Activated CD8-positive, alpha-beta memory T cell treated with anti-CD3 and anti-CD28 coated beads for 36 hours (primary cell): ENCODE data around the gene MYO5C. TPM values are rescaled to one million over a fixed set of nuclear protein-coding genes. Genes with fewer than 3 reads are reported as not detected.
"Not testable (repeated sequence)": the region's sequence is repeated elsewhere in the genome, so short reads cannot be mapped to it uniquely, and the experiment has no call there.

Experiments
- CTCF ChIA-PET: fragments of 350-600 bp; sonication (Branson Sonifier 250); formaldehyde crosslinking; loops from one replicate; lab custom pipeline; 2021; ENCODE audit warnings: antibody characterized with exemption; lab: Charles Lee
- POLR2A ChIA-PET: fragments of 350-600 bp; sonication (Branson Sonifier 250); formaldehyde crosslinking; loops from one replicate; lab custom pipeline; 2021; ENCODE audit warnings: antibody characterized with exemption; lab: Charles Lee
- total RNA-seq, 2 experiments: library from RNA; stranded (reverse); gene quantifications; one replicate each; pipeline ENCODE4 v1.2.3, GENCODE V29; 2021

Gene MYO5C
- total RNA-seq, 2 experiments from 2014 or later: 0.17 to 0.23 TPM

DNA sequence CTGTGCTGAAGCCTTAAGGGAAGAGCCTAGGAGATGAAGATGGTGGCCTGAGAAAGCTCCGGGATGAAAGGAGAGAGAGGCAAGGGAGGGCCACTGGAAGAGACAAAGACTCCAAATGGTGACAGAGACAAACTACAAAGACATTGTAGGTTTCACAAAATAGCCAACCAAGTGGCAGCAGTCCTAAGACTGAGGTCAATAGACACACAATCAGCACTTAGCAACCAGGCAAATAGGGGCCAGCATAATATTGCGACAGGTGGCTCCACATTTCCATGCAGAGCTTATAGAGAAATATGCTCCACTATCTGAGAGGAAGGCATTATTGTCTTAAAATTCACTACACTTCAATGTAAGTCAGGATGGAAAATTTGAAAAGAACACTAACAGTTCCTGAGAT, 22.1 kb upstream of the MYO5C start:
- ChIA-PET POLR2A (no interaction called here), CTCF (interaction anchor here (0.7 kb wide), 1 partner anchor 67 kb away, joined by 4 read pairs; no protein-coding TSS in a partner anchor)

DNA sequence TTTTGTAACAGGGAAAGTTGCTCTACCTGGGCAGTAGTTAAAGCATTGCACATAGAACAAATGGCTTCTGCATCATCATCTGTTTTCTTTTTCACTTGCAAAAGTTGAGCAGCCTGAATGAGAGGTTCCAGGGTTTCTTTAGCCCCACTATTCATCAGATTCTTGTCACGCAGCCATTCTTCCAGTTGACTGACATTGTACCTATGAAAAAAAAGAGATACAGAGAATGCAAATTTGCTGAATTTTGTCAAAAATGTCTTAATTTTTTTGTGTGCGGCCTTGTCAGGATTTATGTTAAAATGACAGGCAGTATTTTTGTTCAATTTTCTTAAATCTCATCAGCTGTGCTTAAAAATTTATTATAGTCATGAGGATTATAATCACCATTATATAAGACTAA, 21.4 kb upstream of the MYO5C start:
- CTCF ChIA-PET: interaction anchor here (0.6 to 0.9 kb wide), 2 partner anchors 59 to 60 kb away, joined by 3 read pairs; no protein-coding TSS in a partner anchor
- POLR2A ChIA-PET: no interaction called here

DNA sequence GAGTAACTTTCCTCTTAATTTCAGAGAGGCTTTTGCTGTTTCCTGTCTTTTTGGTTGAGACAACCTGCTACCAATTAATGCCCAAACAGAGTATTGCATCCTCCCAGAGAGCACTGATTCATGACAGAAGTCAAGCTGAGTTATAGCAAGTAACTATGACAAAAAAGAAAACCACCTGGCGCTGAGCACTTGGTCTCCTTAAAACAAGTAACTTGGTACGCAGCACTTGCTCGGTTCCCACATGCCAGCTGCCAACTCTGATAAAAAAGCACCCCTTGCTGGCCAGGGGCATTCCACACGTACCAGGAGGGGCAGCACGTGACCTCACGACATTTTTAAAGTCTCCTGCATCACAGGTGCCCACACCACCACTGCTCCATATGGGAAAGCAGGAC, 13.5 kb upstream of the MYO5C start:
- ChIA-PET POLR2A (no interaction called here), CTCF (no interaction called here)

DNA sequence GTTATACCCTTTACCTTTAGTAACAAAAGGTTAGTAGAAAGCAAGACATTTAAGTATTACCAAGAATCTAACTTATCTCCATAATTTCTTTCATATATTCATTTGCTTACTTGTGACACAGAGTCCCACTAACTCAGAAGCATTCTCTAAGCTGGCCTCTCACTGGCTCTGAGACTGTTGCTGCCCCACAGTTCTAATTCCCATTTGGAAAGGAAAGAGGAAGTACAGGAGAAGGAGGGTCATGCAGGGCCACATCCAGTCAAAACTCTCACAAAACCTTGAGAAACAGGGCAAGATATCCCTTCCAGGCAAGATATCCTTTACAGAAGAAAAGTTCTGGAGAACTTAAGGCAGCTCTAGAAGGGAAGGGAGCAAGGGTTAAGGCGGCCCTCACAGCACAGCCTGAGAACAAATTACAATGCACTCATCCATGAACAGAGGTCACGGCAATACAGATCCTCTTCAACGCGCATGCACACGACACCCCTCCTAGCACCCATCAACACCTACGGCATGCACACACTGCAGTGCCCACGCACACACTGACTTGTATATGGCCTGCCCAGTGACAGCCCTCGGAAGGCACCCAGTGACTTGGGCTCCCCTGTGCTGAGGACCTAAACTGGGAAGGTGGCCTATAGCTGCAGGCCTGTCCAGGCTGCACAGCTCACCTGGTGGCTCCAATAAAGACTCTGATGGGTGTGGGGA, 13.0 kb upstream of the MYO5C start:
- ChIA-PET POLR2A (no interaction called here), CTCF (no interaction called here)

DNA sequence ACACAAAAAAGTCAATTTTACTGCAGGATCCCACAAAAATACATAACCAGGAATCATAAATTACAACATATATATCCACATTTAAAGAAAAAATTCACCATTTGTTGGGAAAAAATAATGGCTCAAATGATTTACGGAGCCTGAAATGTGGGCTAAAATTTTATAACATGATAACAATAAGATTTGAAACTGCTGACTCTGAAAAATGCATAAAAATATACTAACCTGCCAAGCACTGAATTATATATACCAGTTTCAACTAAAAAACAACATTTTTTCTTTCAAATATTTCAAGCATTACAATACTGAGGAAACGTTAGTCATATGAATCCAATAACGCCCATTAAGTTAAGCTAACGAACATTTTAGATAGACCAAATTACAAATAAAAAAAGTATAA, 12.2 kb upstream of the MYO5C start:
- CTCF ChIA-PET: no interaction called here
- POLR2A ChIA-PET: no interaction called here

DNA sequence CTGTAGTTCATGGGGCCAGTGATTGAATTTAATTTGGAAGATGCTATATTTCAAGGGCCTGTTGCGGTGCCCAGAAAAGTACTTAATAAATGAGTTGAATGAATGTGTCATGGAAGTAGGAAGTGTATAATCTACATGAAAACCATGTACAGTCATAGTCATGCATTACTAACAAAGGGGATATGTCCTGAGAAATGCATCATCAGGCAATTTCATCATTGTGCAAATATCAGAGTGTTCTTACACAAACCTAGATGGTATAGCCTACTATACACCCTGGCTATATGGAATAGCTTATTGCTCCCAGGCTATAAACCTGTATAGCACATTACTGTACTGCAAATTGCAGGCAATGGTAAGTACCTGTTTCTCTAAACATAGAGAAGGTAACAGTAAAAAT, 10.7 kb upstream of the MYO5C start:
- ChIA-PET POLR2A (no interaction called here), CTCF (no interaction called here)

DNA sequence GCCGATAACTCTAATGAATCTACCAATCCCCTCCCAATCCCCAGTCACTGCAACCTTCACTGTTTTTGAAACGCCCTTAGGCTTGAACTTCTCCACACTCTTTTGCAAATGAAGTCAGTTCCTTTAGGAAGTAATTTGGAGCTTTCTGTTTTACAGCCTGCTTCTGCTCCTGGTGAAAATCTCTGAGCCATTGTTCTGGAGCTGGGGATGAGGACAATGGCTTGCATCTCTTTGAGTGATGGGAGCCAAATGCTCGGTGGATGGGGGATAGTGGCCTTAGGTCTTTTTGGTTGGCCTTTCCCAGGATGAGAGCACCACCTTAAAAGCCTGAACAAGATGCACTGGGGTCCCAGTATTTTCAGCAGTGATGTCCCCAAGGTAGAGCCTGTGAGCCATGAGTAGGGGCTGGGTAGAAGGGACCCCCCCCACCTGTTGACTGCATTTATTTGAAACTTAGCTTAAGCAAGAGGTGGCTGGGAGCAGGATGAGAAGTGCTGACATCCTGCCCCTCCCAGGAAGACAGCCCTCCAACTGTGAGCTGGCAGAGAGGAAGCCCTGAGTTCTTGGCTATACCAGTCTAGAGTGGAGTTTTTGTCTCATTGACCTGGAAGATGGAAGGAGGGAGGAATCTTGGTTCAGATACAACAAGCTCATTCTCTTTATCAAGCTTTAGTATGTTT, 7.6 kb upstream of the MYO5C start:
- ChIA-PET POLR2A (no interaction called here), CTCF (interaction anchor here (0.8 to 1.0 kb wide), 2 partner anchors 46 to 58 kb away, joined by 3 to 5 read pairs; no protein-coding TSS in a partner anchor)

DNA sequence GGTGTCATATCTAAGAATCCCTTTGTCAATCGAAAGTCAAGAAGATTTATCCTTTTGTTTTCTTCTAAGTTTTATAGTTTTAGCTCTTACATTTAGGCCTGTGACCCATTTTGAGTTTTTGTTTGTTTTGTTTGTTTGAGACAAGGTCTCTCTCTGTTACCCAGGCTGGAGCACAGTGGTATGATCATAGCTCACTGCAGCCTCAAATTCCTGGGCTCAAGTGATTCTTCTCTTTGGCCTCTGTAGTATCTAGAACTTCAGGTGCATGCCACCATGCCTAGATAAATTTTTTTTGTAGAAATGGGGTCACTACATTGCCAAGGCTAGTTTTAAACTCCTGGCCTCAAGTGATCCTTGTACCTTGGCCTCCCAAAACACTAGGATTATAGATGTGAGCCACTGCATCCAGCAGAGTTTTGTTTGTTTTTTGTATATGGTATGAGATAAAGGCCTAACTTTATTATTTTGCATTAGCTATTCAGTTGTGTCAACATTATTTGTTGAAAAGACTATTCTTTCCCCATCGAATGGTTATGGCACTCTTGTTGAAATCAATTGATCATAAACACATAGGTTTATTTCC, 5.8 kb upstream of the MYO5C start:
- CTCF ChIA-PET: interaction anchor here (0.9 kb wide), 1 partner anchor 45 kb away, joined by 3 read pairs; no protein-coding TSS in a partner anchor

DNA sequence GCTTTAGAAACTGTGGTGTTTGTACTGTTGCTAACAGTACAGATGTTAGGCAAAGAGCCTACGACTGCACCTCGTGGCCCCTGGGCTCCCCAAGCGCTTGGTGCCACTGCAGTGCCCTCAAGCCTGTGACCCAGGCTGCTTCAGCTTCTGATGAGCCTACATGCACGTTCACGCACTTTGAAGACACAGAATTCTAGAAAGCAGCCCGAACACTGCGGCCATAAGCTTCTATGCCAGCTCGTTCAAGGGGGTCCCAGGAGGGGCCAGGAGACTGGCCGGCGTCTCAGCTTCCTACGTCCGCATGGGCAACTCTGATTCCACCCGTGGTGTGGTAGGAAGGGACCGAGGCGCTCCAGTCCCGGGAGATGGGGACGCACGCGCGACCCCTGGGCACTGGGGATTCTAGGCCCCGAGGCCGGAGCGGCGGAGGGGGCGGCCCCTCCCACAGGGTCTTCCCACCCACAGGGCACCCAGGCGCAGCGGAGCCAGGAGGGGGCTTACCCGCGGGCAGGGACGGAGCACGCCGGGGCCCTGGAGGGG, 653 bp downstream of the MYO5C start:
- ChIA-PET POLR2A (no interaction called here), CTCF (no interaction called here)

More for the DNA sequence above, 5.8 kb upstream of the MYO5C start:
- POLR2A ChIA-PET: no interaction called here

DNA sequence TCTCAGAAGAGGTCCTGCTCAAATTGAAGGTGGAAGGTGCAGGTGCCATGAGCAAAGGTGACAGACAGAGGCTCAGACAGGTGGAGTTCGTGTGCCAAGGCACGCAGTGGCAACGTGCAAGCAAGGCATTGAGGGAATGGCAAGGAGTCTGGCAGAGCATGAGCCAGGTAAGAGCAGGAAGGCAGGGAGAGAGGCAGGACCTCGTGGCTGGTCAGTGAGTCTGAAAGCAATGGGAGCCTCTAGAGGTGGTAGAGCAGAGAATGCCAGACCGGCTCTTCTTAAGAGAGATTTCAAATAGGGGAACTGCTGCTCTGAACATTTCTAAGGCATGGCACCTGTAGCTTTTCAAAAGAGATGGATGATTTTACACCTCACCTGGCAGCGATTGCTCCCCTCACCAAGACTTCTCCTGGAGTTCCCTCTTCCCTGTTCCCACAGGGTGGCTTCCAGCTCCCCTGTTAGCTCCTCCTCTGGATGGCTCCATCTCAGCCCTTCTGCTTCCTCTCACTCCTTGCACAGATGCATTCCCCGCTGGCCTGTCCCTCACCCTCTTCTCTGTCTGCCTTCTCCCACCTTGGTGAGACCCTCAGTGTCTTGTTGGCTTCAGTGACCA, 2.7 kb downstream of the MYO5C start:
- CTCF ChIA-PET: no interaction called here

DNA sequence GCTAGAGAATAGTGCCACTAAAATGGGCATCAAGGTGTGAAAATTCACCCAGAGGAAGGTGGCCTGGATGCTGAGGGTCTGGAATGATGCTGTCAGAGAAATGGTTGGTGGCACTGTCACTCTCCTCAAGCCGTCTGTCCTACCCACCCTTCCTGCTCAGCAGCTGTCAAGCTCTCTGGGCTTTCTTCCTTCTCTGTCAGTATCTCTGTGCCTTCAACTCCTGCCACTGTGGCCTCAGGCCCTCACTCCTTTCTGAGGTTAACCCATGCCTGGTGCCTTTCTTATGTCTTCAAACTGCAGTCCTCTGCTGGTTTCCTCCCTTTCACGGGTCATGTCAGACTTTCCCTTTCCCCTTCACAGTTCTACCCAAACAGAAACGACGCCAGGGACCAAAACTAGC, 4.4 kb downstream of the MYO5C start:
- POLR2A ChIA-PET: interaction anchor here (0.6 kb wide), 1 partner anchor 1267 kb away, joined by 4 read pairs; no protein-coding TSS in a partner anchor
- CTCF ChIA-PET: no interaction called here

More for the DNA sequence above, 2.7 kb downstream of the MYO5C start:
- POLR2A ChIA-PET: no interaction called here

DNA sequence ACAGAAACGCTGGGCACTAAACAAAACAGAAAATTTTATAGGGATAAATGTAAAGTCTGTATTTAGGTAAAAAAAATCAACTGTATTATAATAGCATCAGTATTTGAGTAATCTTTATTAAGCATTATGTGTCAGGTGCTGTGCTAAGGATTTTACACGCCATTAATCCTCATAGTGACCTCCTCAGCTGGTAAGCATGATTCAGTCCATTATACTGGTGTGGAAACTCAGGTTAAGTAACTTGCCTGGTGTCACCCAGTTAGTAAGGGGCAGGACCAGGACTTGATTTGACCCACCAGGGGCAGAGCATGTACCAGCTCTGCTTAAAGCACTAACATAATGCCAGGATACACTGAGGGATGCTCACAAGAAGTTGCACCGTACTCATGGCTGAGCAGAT, 4.8 kb downstream of the MYO5C start:
- ChIA-PET POLR2A (interaction anchor here (0.6 kb wide), 1 partner anchor 1267 kb away, joined by 4 read pairs; no protein-coding TSS in a partner anchor), CTCF (no interaction called here)

DNA sequence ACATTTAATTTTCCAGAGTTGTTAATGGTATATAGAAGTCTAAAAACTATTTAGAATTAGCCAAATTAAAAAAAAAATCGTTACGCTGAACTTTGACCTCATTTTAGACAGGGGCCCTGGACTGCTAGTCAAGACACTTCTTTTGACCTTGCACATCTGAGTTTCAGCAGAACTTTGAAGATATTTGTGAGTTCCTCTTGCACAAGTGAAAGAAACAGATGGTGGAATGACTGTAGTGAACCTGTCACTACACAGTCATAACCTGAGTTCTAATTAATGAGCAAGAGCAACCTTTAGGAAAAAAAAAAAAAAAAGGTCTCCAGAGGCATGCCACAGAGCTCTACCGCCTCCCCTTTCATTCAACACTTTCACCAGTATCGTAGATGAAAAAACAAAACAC, 5.3 kb downstream of the MYO5C start:
- ChIA-PET POLR2A (no interaction called here), CTCF (no interaction called here)

DNA sequence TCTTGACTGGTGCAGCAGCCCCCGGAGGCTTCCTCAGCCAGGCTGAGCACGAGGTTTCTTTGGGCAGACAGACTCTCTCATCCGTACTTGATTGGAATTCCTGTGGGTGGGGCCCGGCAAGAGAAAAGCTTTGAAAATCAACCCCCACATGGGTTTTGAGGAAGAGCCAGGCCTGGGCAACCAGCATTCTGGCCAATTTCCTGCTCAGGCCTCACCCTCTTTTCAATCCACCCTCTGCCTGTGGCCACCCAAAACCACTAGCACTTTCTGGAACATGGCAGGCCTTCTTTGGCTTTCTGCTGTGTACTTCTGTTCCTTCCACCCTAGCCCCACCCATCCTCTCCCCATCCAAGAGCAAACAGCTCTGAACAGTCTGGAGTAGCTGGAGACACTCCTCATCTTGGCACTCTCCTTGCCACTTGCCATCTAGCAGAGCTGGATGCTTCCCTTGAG, 5.9 kb downstream of the MYO5C start:
- CTCF ChIA-PET: no interaction called here
- POLR2A ChIA-PET: no interaction called here

DNA sequence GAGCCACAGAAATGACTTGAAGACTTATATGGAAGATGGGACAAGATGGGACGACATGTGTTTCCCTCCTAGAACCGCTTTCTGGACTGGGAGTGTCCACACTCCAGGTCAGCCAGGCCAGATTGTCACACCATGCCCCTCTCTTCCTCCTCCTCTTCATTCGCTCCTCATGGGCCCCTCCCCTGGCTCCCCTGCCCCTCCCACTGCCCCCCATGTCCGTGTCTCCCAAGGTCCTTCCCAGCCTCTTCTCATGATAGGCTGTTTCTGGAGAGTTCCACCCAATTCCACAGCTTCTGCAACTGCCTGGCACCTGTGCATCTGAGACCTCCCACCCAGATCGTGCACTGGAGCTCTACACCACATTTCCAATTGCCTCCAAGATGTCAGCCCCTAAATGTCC, 6.6 kb downstream of the MYO5C start:
- ChIA-PET CTCF (no interaction called here), POLR2A (no interaction called here)

DNA sequence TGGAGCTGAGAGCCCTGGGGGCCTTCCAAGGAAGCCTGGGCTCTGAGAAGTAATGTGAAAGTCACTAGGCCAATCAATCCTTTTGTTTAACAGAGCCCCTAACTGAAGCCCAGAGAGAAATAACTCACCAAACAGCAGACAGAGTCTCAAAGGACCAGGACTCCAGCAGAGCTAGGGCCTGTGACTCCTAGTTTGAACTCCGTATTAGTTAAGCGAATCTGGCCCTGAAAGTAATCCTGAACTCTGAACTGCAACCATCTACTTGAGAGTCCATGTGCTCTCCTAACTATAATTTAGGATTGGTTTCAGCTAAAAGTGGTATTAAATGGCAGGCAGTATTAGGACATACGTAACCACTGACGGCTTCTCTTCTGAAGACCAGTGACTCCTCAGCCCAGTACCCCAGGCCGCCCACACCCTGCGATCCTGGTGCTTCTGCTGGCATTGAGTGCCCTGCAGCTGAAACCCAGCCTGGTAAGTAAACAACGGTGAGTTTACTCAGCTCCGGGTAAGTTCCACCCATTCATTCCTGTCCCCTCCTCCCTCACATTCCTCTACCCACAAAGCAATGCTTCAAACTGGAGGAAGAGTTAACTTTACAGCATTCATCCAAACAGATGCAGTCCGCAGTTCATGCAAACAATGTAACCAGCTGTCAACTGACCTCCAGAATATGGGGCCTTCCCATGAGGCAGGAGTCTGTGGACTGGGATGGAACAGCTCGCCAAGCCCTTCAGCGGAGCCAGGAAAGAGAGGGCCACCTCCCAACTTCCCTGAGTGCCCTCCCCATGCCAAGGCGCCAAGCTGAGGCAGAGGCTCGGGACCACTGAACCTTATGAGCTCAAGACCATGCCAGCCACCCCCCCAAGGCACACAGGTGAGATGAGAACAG, 7.3 kb downstream of the MYO5C start:
- ChIA-PET POLR2A (interaction anchor here (0.6 kb wide), 1 partner anchor 149 kb away, joined by 3 read pairs; no protein-coding TSS in a partner anchor), CTCF (interaction anchor here (0.6 to 0.7 kb wide), 2 partner anchors 243 to 1594 kb away, joined by 3 read pairs; no protein-coding TSS in a partner anchor)

DNA sequence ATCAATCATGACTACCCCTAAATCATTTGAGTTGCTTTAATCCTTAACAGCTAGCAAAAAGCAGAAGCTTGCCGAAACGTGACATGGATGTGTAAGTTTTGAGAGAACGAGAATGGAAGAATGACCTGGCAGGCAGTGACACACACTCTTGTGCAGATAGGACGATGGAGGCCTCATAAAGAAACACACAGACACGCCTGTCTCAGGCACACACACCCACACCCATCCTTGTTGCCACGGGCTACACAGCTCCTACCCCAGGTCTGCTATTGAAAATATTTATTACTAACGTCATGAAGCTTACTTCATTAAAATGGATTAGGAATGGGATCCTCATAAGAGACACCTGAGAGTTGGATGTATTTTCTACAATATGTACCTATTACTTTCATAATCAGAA, 8.5 kb downstream of the MYO5C start:
- CTCF ChIA-PET: interaction anchor here (0.6 to 0.7 kb wide), 2 partner anchors 31 to 244 kb away, joined by 3 read pairs; no protein-coding TSS in a partner anchor
- POLR2A ChIA-PET: no interaction called here

DNA sequence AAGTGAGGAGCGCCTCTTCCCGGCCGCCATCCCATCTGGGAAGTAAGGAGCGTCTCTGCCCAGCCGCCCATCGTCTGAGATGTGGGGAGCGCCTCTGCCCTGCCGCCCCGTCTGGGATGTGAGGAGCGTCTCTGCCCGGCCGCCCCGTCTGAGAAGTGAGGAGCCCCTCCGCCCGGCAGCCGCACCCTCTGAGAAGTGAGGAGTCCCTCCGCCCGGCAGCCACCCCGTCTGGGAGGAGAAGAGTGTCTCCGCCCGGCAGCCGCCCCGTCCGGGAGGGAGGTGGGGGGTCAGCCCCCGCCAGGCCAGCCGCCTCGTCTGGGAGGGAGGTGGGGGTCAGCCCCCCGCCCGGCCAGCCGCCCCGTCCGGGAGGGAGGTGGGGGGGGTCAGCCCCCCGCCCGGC, 9.7 kb downstream of the MYO5C start:
- CTCF ChIA-PET: not testable (repeated sequence)

More for the DNA sequence above, 9.7 kb downstream of the MYO5C start:
- POLR2A ChIA-PET: not testable (repeated sequence)
